Activated T-cell treated with anti-CD3 and anti-CD28 coated beads, Interleukin-2, amount 50 U/mL, for 72 hours (primary cell): ENCODE results near the gene LFNG. TPM values are rescaled to one million over a fixed set of nuclear protein-coding genes. Genes with fewer than 3 reads are reported as not detected.

Experiments
- ATAC-seq, 2 donors: fragments of 150-1000 bp; cut with Tn5 transposase; replicated peaks in 1 of 2; 2 replicates each; pipeline ENCODE4 v1.10.0; 2021; ENCODE audit warnings: moderate library complexity in 2 of 2, mild to moderate bottlenecking in 1 of 2
- DNase-seq, 2 donors: peaks; one replicate each; pipeline ENCODE4 v3.0.0; 2021 to 2022; ENCODE audit warnings: mixed read lengths in 1 of 2
- H3K27ac Mint-ChIP-seq: one replicate; pipeline ENCODE4 v1.8.0; 2022; ENCODE audit warnings: mild to moderate bottlenecking, moderate library complexity, mixed read lengths
- H3K27me3 Mint-ChIP-seq: one replicate; pipeline ENCODE4 v1.8.0; 2022; ENCODE audit warnings: low read depth, mixed read lengths
- H3K36me3 Mint-ChIP-seq, 2 donors: one replicate each; pipeline ENCODE4 v1.8.0; 2022; ENCODE audit warnings: mixed read lengths in 2 of 2, mild to moderate bottlenecking in 1 of 2; ENCODE audit not compliant: insufficient read depth in 2 of 2
- H3K4me1 Mint-ChIP-seq: one replicate; pipeline ENCODE4 v1.8.0; 2022; ENCODE audit warnings: low read depth, mixed read lengths
- H3K4me3 Mint-ChIP-seq, 2 donors: one replicate each; pipeline ENCODE4 v1.8.0; 2022; ENCODE audit warnings: mild to moderate bottlenecking in 2 of 2, mixed read lengths in 2 of 2, moderate library complexity in 2 of 2
- H3K9me3 Mint-ChIP-seq, 2 donors: one replicate each; pipeline ENCODE4 v1.8.0; 2022; ENCODE audit warnings: mixed read lengths in 2 of 2
- total RNA-seq, 2 donors: library from RNA; stranded (reverse); gene quantifications; one replicate each; pipeline ENCODE4 v1.2.3, GENCODE V29; 2022

The LFNG gene
- total RNA-seq, 2 donors from 2014 or later, result 23.0 to 30.0 TPM

- no peaks in the 10 kb centered on the region for H3K27me3 Mint-ChIP-seq
- ATAC-seq (peak; percentile 64 to 87), DNase-seq (peak; percentile 14 to 43)
- no peak overlapping the region for H3K27ac Mint-ChIP-seq
- peaks cover 6% of the 10 kb centered on the region for H3K4me1 Mint-ChIP-seq
- H3K4me3 Mint-ChIP-seq, result peak overlapping the region in 1 of 2 donors; percentile 72
- no peaks in the 10 kb centered on the region for H3K36me3 Mint-ChIP-seq
- no peaks in the 10 kb centered on the region for H3K9me3 Mint-ChIP-seq
These were observed 47.5 kb downstream of the LFNG start for GRCh38 chr7:2566890-2567678.

- no peaks in the 10 kb centered on the region for H3K27me3 Mint-ChIP-seq
- no peak for DNase-seq
- peaks cover 10% of the 10 kb centered on the region for H3K4me1 Mint-ChIP-seq
- ATAC-seq, result no peak
- no peaks in the 10 kb centered on the region for H3K9me3 Mint-ChIP-seq
- H3K4me3 Mint-ChIP-seq, result no peak overlapping the region
- H3K36me3 Mint-ChIP-seq, result no peaks in the 10 kb centered on the region
- H3K27ac Mint-ChIP-seq, result no peak overlapping the region
These were observed 48.2 kb downstream of the LFNG start for GRCh38 chr7:2567679-2568278.

GRCh38 chr7:2568521-2569223 lies 49.1 kb downstream of the LFNG start:
- Mint-ChIP-seq H3K4me3 (no peak overlapping the region), H3K4me1 (peaks cover 10% of the 10 kb centered on the region), H3K27ac (no peak overlapping the region), H3K36me3 (peaks cover 0 to 1% of the 10 kb centered on the region in 2 donors), H3K9me3 (no peaks in the 10 kb centered on the region), H3K27me3 (no peaks in the 10 kb centered on the region)
- ATAC-seq (no peak), DNase-seq (no peak)

GRCh38 chr7:2569421-2569820 lies 49.8 kb downstream of the LFNG start:
- H3K27ac Mint-ChIP-seq, result no peak overlapping the region
- H3K36me3 Mint-ChIP-seq, result peaks cover 0 to 1% of the 10 kb centered on the region in 2 donors
- H3K27me3 Mint-ChIP-seq, result no peaks in the 10 kb centered on the region
- DNase-seq (no peak), ATAC-seq (no peak)
- H3K9me3 Mint-ChIP-seq, result no peaks in the 10 kb centered on the region
- H3K4me3 Mint-ChIP-seq, result no peak overlapping the region
- H3K4me1 Mint-ChIP-seq, result peaks cover 10% of the 10 kb centered on the region

GRCh38 chr7:2570021-2570420 lies 50.4 kb downstream of the LFNG start:
- no peak for ATAC-seq
- Mint-ChIP-seq H3K27me3 (no peaks in the 10 kb centered on the region), H3K9me3 (no peaks in the 10 kb centered on the region), H3K36me3 (peaks cover 0 to 1% of the 10 kb centered on the region in 2 donors), H3K4me1 (peaks cover 10% of the 10 kb centered on the region), H3K4me3 (no peak overlapping the region), H3K27ac (no peak overlapping the region)
- DNase-seq, result no peak

- ATAC-seq, result no peak
- Mint-ChIP-seq H3K9me3 (no peaks in the 10 kb centered on the region), H3K27ac (no peak overlapping the region), H3K4me3 (no peak overlapping the region), H3K36me3 (peaks cover 1 to 2% of the 10 kb centered on the region in 2 donors), H3K27me3 (no peaks in the 10 kb centered on the region), H3K4me1 (peaks cover 10% of the 10 kb centered on the region)
- no peak for DNase-seq
These were observed 51.8 kb downstream of the LFNG start for GRCh38 chr7:2571409-2571808.

- H3K27ac Mint-ChIP-seq, result no peak overlapping the region
- peak in 1 of 2 donors; percentile 44 for ATAC-seq
- no peaks in the 10 kb centered on the region for H3K27me3 Mint-ChIP-seq
- no peaks in the 10 kb centered on the region for H3K9me3 Mint-ChIP-seq
- peaks cover 1 to 2% of the 10 kb centered on the region in 2 donors for H3K36me3 Mint-ChIP-seq
- DNase-seq, result no peak
- H3K4me3 Mint-ChIP-seq, result no peak overlapping the region
- H3K4me1 Mint-ChIP-seq, result peaks cover 5% of the 10 kb centered on the region
These were observed 52.7 kb downstream of the LFNG start for GRCh38 chr7:2572101-2572842.

- peaks cover 1 to 2% of the 10 kb centered on the region in 2 donors for H3K36me3 Mint-ChIP-seq
- no peak for ATAC-seq
- no peaks in the 10 kb centered on the region for H3K27me3 Mint-ChIP-seq
- H3K4me1 Mint-ChIP-seq, result peaks cover 5% of the 10 kb centered on the region
- H3K4me3 Mint-ChIP-seq, result no peak overlapping the region
- H3K9me3 Mint-ChIP-seq, result no peaks in the 10 kb centered on the region
- no peak for DNase-seq
- H3K27ac Mint-ChIP-seq, result no peak overlapping the region
These were observed 54.2 kb downstream of the LFNG start for GRCh38 chr7:2573761-2574160.

- ATAC-seq, result no peak
- no peak overlapping the region for H3K27ac Mint-ChIP-seq
- no peaks in the 10 kb centered on the region for H3K27me3 Mint-ChIP-seq
These were observed 55.6 kb downstream of the LFNG start for GRCh38 chr7:2575046-2575732.

GRCh38 chr7:2575733-2576340 lies 56.3 kb downstream of the LFNG start:
- no peaks in the 10 kb centered on the region for H3K27me3 Mint-ChIP-seq
- H3K36me3 Mint-ChIP-seq, result peaks cover 1 to 2% of the 10 kb centered on the region in 2 donors
- H3K9me3 Mint-ChIP-seq, result no peaks in the 10 kb centered on the region
- H3K27ac Mint-ChIP-seq, result no peak overlapping the region
- peaks cover 5% of the 10 kb centered on the region for H3K4me1 Mint-ChIP-seq
- H3K4me3 Mint-ChIP-seq, result no peak overlapping the region
- DNase-seq (no peak), ATAC-seq (no peak)

More at GRCh38 chr7:2575046-2575732, 55.6 kb downstream of the LFNG start:
- Mint-ChIP-seq H3K36me3 (peaks cover 1 to 2% of the 10 kb centered on the region in 2 donors), H3K9me3 (no peaks in the 10 kb centered on the region), H3K4me1 (peaks cover 5% of the 10 kb centered on the region), H3K4me3 (no peak overlapping the region)
- DNase-seq, result no peak

- no peak for ATAC-seq
- peaks cover 1 to 2% of the 10 kb centered on the region in 2 donors for H3K36me3 Mint-ChIP-seq
- H3K27me3 Mint-ChIP-seq, result no peaks in the 10 kb centered on the region
- H3K4me1 Mint-ChIP-seq, result peaks cover 5% of the 10 kb centered on the region
- H3K4me3 Mint-ChIP-seq, result no peak overlapping the region
- no peaks in the 10 kb centered on the region for H3K9me3 Mint-ChIP-seq
- no peak overlapping the region for H3K27ac Mint-ChIP-seq
- DNase-seq, result no peak
These were observed 57.3 kb downstream of the LFNG start for GRCh38 chr7:2576742-2577491.
